Right cardiac atrium (tissue), 5 donors: ENCODE results near the gene DNAH6. TPM values are rescaled to one million over a fixed set of nuclear protein-coding genes. Genes with fewer than 3 reads are reported as not detected.
A peak's percentile ranks its signal among the peaks of the same experiment; 100 is the strongest.

Source experiments
- ATAC-seq, 2 donors: fragments of 200-7000 bp; cut with Tn5 transposase; one replicate each; pipeline versions ENCODE4 v1.8.0 to v1.9.1; 2020; ENCODE audit warnings: moderate library complexity in 2 of 2, mild to moderate bottlenecking in 1 of 2
- DNase-seq, 3 donors: peaks; one replicate each; pipeline ENCODE4 v3.0.0-alpha.2; 2020
- H3K27ac ChIP-seq: one replicate; pipeline ENCODE4 v1.5.1; 2013; ENCODE audit warnings: mild to moderate bottlenecking, low read length, control low read depth, moderate library complexity
- H3K27me3 ChIP-seq: one replicate; pipeline ENCODE4 v1.6.1; 2013; ENCODE audit not compliant: control insufficient read depth, insufficient read depth
- H3K4me1 ChIP-seq: one replicate; pipeline ENCODE4 v1.6.1; 2013; ENCODE audit warnings: low read length; ENCODE audit not compliant: control insufficient read depth, insufficient read depth
- H3K4me3 ChIP-seq: one replicate; pipeline ENCODE4 v1.5.1; 2013; ENCODE audit warnings: low read length, control low read depth
- H3K9me3 ChIP-seq: one replicate; pipeline ENCODE4 v1.6.1; 2013; ENCODE audit warnings: low read length; ENCODE audit not compliant: control insufficient read depth
- WGBS: extraction: QIAGEN DNeasy Blood & Tissue Kit; methylation state at CpG from one replicate; pipeline ENCODE4 v1.1.7; 2013; 5-methylcytosine and 5-hydroxymethylcytosine counted together
- intact Hi-C, 4 donors: fragments of 100-400 bp; cut with DNase I; formaldehyde crosslinking; loops; one replicate each; pipeline versions ENCODE4 v1.11.0 to v1.14.0; 2022 to 2023
- polyA plus RNA-seq: library from polyadenylated mRNA; stranded (reverse); fragments of 200-250 nt; gene quantifications from one replicate; pipeline ENCODE4 v1.2.3, GENCODE V29; 2013
- total RNA-seq, 4 donors: library from RNA; stranded (reverse); fragmentation: NEBNext Ultra II Directional; extraction: Animal tissue kit (Norgen Biotek cat#: 25700); gene quantifications; one replicate each; pipeline ENCODE4 v1.2.1, GENCODE V29; 2021
- donor health status: healthy with polysubstance abuse.
- donor health status: DM: no; HTN: yes; CAD: no.
- donor health status: DM: no; HTN: no; CAD: no.
- donor health status: DM: no; HTN: yes; CAD: no; lungs with severe emphysema.
- donor health status: DM: yes; HTN: yes; CAD: no.

The DNAH6 gene
- total and polyA plus RNA-seq, 5 donors, result 0.07 to 0.60 (median 0.34) TPM

GRCh38 chr2:84487298-84487996, 28.9 kb upstream of the DNAH6 start:
- Histone ChIP-seq H3K4me3 (no peak overlapping the region), H3K27ac (no peak overlapping the region), H3K9me3 (no peaks in the 10 kb centered on the region), H3K27me3 (no peaks in the 10 kb centered on the region), H3K4me1 (no peaks in the 10 kb centered on the region)
- ATAC-seq (peak; percentile 69 to 83), DNase-seq (peak in 1 of 3 donors; percentile 28)
- WGBS, result 31% methylated on average over 3 of the region's 3 CpGs
- intact Hi-C loops, result no loop called here

- ATAC-seq (no peak), DNase-seq (no peak)
- intact Hi-C loops, result loop anchor here in 3 of 4 donors (10.0 kb wide), 2 partner anchors 144 to 394 kb away; partner anchors contain the start of gene TRABD2A (in 2 of the 3)
- no peak overlapping the region for H3K4me3 ChIP-seq
- 45% methylated on average over 2 of the region's 2 CpGs for WGBS
- H3K9me3 ChIP-seq, result no peaks in the 10 kb centered on the region
- no peaks in the 10 kb centered on the region for H3K4me1 ChIP-seq
- no peaks in the 10 kb centered on the region for H3K27me3 ChIP-seq
- H3K27ac ChIP-seq, result no peak overlapping the region
Measured at GRCh38 chr2:84491256-84491655, 25.0 kb upstream of the DNAH6 start.

DNA sequence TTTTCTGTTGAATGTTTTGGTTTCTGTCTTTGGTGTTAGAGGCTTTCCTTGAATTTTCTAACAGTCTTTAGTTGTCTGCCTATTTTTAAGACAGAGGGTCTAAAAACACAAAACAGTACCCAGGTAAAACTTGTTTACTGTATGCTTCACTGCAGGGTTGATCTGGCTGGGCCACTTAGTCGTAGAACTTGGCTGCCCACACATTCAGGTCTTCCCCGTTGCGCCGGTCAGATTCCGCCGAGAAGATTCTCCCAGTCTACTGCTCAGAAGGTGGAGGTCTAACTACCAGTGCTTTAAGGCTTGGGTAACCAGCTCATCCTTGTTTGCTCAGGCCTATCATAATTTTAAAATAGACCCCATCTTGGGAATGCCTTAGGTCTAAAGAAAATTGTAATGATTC, 24.6 kb upstream of the DNAH6 start:
- ATAC-seq (no peak), DNase-seq (no peak)
- Histone ChIP-seq H3K4me3 (no peak overlapping the region), H3K27me3 (no peaks in the 10 kb centered on the region), H3K27ac (no peak overlapping the region), H3K4me1 (no peaks in the 10 kb centered on the region), H3K9me3 (no peaks in the 10 kb centered on the region)
- intact Hi-C loops, result loop anchor here in 3 of 4 donors (10.0 kb wide), 2 partner anchors 143 to 393 kb away; partner anchors contain the start of gene TRABD2A (in 2 of the 3)
- 89% methylated on average over 6 of the region's 6 CpGs for WGBS

- ATAC-seq (no peak), DNase-seq (no peak)
- no peak overlapping the region for H3K27ac ChIP-seq
- no peaks in the 10 kb centered on the region for H3K4me1 ChIP-seq
- intact Hi-C loops, result loop anchor here in 3 of 4 donors (10.0 kb wide), 2 partner anchors 142 to 392 kb away; partner anchors contain the start of gene TRABD2A (in 2 of the 3)
- H3K4me3 ChIP-seq, result no peak overlapping the region
- H3K27me3 ChIP-seq, result no peaks in the 10 kb centered on the region
- 75% methylated on average over 1 of the region's 1 CpG for WGBS
- no peaks in the 10 kb centered on the region for H3K9me3 ChIP-seq
Measured at GRCh38 chr2:84492571-84492970, 23.7 kb upstream of the DNAH6 start.

- intact Hi-C loops, result loop anchor here in 3 of 4 donors (10.0 kb wide), 2 partner anchors 141 to 391 kb away; partner anchors contain the start of gene TRABD2A (in 2 of the 3)
- WGBS, result 54% methylated on average over 5 of the region's 5 CpGs
- ATAC-seq, result no peak
Measured at GRCh38 chr2:84493514-84493913, 22.8 kb upstream of the DNAH6 start.

GRCh38 chr2:84494070-84494469, 22.2 kb upstream of the DNAH6 start:
- intact Hi-C loops, result loop anchor here in 3 of 4 donors (10.0 kb wide), 2 partner anchors 141 to 391 kb away; partner anchors contain the start of gene TRABD2A (in 2 of the 3)
- H3K4me1 ChIP-seq, result no peaks in the 10 kb centered on the region
- ATAC-seq, result no peak
- no peak overlapping the region for H3K4me3 ChIP-seq
- H3K9me3 ChIP-seq, result no peaks in the 10 kb centered on the region
- H3K27me3 ChIP-seq, result no peaks in the 10 kb centered on the region
- no peak for DNase-seq
- H3K27ac ChIP-seq, result no peak overlapping the region
- WGBS, result 54% methylated on average over 4 of the region's 4 CpGs

More at GRCh38 chr2:84493514-84493913, 22.8 kb upstream of the DNAH6 start:
- no peaks in the 10 kb centered on the region for H3K4me1 ChIP-seq
- H3K4me3 ChIP-seq, result no peak overlapping the region
- H3K27me3 ChIP-seq, result no peaks in the 10 kb centered on the region
- no peak overlapping the region for H3K27ac ChIP-seq
- H3K9me3 ChIP-seq, result no peaks in the 10 kb centered on the region
- DNase-seq, result no peak

- no peaks in the 10 kb centered on the region for H3K9me3 ChIP-seq
- 22% methylated on average over 8 of the region's 8 CpGs for WGBS
- ATAC-seq, result peak; percentile 75 to 84
- no peaks in the 10 kb centered on the region for H3K4me1 ChIP-seq
- no peak for DNase-seq
- no peak overlapping the region for H3K27ac ChIP-seq
- intact Hi-C loops, result loop anchor here (5.0 to 10.0 kb wide), 4 partner anchors 137 to 389 kb away; partner anchors contain the start of gene TRABD2A (in 4 of the 4)
- no peaks in the 10 kb centered on the region for H3K27me3 ChIP-seq
- H3K4me3 ChIP-seq, result no peak overlapping the region
Measured at GRCh38 chr2:84495539-84496146, 20.7 kb upstream of the DNAH6 start.

GRCh38 chr2:84496386-84496785, 19.9 kb upstream of the DNAH6 start:
- no peaks in the 10 kb centered on the region for H3K27me3 ChIP-seq
- H3K9me3 ChIP-seq, result no peaks in the 10 kb centered on the region
- ATAC-seq, result no peak
- no peak for DNase-seq
- intact Hi-C loops, result loop anchor here (5.0 to 10.0 kb wide), 4 partner anchors 136 to 388 kb away; partner anchors contain the start of gene TRABD2A (in 4 of the 4)
- H3K4me1 ChIP-seq, result no peaks in the 10 kb centered on the region
- no peak overlapping the region for H3K4me3 ChIP-seq
- no peak overlapping the region for H3K27ac ChIP-seq

DNA sequence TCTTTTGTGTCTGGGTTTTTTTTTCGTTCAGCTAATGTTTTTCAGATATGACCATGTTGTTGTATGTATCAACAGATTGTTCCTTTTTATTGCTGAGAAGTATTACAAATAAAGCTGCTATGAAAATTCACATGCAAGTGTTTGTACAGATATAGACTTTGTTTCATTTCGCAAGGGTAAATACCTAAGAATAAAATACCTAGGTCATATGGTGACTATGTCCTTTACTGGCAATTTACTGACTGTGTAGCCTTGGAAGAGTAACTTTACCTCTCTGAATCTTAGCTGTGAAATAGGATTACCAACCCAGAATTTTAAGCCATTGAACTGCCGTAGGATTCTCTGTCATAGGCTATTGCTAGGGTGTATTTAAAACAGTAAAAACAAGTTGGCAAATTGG, 19.0 kb upstream of the DNAH6 start:
- intact Hi-C loops, result loop anchor here (5.0 to 10.0 kb wide), 4 partner anchors 135 to 388 kb away; partner anchors contain the start of gene TRABD2A (in 4 of the 4)

DNA sequence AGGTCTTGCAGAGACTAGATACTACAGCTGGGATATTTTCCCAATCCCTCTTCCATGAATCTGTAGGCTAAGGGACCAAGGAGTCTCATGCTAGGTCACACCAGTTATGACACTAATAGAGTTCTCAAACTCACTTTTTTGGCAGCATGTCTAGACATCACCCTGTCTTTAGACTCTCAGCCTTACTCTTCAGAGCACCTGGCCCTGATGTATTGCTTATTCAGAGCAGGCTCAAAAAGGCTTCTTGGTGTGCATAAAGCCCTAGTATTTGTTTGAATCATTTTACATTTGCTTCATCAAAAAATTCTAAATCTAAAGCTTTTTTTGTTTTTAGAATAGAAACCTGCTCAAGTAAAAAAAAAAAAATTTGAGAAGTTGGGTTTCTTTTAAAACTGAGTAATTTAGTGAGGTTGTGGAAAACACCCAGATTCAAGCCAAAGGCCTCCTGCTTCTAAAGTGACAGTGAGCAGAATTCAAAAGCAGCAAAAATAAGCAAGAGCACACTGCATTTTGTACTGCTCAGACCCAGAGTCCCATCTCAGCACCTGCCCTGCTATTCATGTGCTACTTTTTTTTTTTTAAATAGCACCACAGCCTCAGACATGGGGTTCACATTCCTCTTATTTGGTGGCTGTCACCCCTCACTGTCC, 18.0 kb upstream of the DNAH6 start:
- no peak for ATAC-seq

More for the DNA sequence above, 19.0 kb upstream of the DNAH6 start:
- no peaks in the 10 kb centered on the region for H3K27me3 ChIP-seq
- H3K4me1 ChIP-seq, result no peaks in the 10 kb centered on the region
- WGBS, result 93% methylated on average over 3 of the region's 3 CpGs
- no peaks in the 10 kb centered on the region for H3K9me3 ChIP-seq
- no peak overlapping the region for H3K27ac ChIP-seq
- H3K4me3 ChIP-seq, result no peak overlapping the region
- no peak for ATAC-seq
- no peak for DNase-seq

More for the DNA sequence above, 18.0 kb upstream of the DNAH6 start:
- Histone ChIP-seq H3K4me1 (no peaks in the 10 kb centered on the region), H3K4me3 (no peak overlapping the region), H3K27ac (no peak overlapping the region), H3K27me3 (no peaks in the 10 kb centered on the region), H3K9me3 (no peaks in the 10 kb centered on the region)
- intact Hi-C loops, result loop anchor here (5.0 to 10.0 kb wide), 4 partner anchors 134 to 387 kb away; partner anchors contain the start of gene TRABD2A (in 4 of the 4)
- DNase-seq, result no peak
